ENCODE measurements around the gene PITPNM3. TPM values are rescaled to one million over a fixed set of nuclear protein-coding genes. Genes with fewer than 3 reads are reported as not detected.
"Not testable (repeated sequence)": the region's sequence is repeated elsewhere in the genome, so short reads cannot be mapped to it uniquely, and the experiment has no call there.

Gene PITPNM3
- total and polyA plus RNA-seq, 10 donors, result 5.4 to 215 (median 125) TPM

- H3K4me1 ChIP-seq, result peaks cover 18 to 34% (median 23%) of the 10 kb centered on the region in 6 donors
- H3K27ac ChIP-seq, result peak overlapping the region in 6 of 8 donors; percentile 58 to 75 (median 72)
- no peak for TF ChIP-seq POLR2A (IDR thresholded peaks at IDR 0.05)
- intact Hi-C loops (cut with DNase I; ENCODE audit: low total_unique reads), result no loop called here
- H3K27me3 ChIP-seq (replicated peaks in 1 of 7), result no peaks in the 10 kb centered on the region
- no peaks in the 10 kb centered on the region for H3K9me3 ChIP-seq
- H3K36me3 ChIP-seq, result peaks cover 0 to 32% (median 11%) of the 10 kb centered on the region in 6 donors
- no peak for DNase-seq
- 79 to 88% (median 86%) methylated on average over 6 to 7 of the region's 7 CpGs for WGBS, 5 donors
- H3K4me3 ChIP-seq, result no peak overlapping the region
Measured at GRCh38 chr17:6576038-6576785, 19.9 kb upstream of the PITPNM3 start.

GRCh38 chr17:6575596-6575988 is 19.2 kb upstream of the PITPNM3 start:
- Histone ChIP-seq H3K27me3 (replicated peaks in 1 of 7) (no peaks in the 10 kb centered on the region), H3K9me3 (no peaks in the 10 kb centered on the region), H3K27ac (peak overlapping the region in 7 of 8 donors; percentile 31 to 75 (median 71)), H3K4me3 (no peak overlapping the region), H3K4me1 (peaks cover 18 to 34% (median 23%) of the 10 kb centered on the region in 6 donors), H3K36me3 (peaks cover 0 to 32% (median 11%) of the 10 kb centered on the region in 6 donors)
- WGBS, 5 donors, result 62 to 75% (median 66%) methylated on average over 5 of the region's 5 CpGs
- TF ChIP-seq POLR2A (IDR thresholded peaks at IDR 0.05) (no peak), POLR2AphosphoS5 (IDR thresholded peaks at IDR 0.05) (no peak), CTCF (IDR thresholded peaks at IDR 0.05 in 8 of 11, conservative IDR thresholded peaks at IDR 0.05 in 3 of 11) (no peak)
- intact Hi-C loops (cut with DNase I; ENCODE audit: low total_unique reads), result no loop called here
- DNase-seq, result no peak

- Histone ChIP-seq H3K4me1 (peaks cover 18 to 36% (median 23%) of the 10 kb centered on the region in 6 donors), H3K27me3 (replicated peaks in 1 of 7) (no peaks in the 10 kb centered on the region), H3K36me3 (peaks cover 0 to 32% (median 11%) of the 10 kb centered on the region in 6 donors), H3K27ac (peak overlapping the region; percentile 18 to 75 (median 66)), H3K9me3 (no peaks in the 10 kb centered on the region), H3K4me3 (peak overlapping the region in 1 of 8 donors; percentile 36)
- intact Hi-C loops (cut with DNase I; ENCODE audit: low total_unique reads), result no loop called here
- peak; percentile 85 for DNase-seq
- TF ChIP-seq CTCF (IDR thresholded peaks at IDR 0.05 in 8 of 11, conservative IDR thresholded peaks at IDR 0.05 in 3 of 11) (no peak), POLR2A (IDR thresholded peaks at IDR 0.05) (no peak), POLR2AphosphoS5 (IDR thresholded peaks at IDR 0.05) (peak; percentile 51 to 68 (median 67))
- 19 to 36% (median 30%) methylated on average over 16 to 23 of the region's 23 CpGs for WGBS, 5 donors
Measured at GRCh38 chr17:6574687-6575595, 18.6 kb upstream of the PITPNM3 start.

GRCh38 chr17:6573982-6574686 is 17.8 kb upstream of the PITPNM3 start:
- TF ChIP-seq POLR2AphosphoS5 (IDR thresholded peaks at IDR 0.05) (no peak), CTCF (IDR thresholded peaks at IDR 0.05 in 8 of 11, conservative IDR thresholded peaks at IDR 0.05 in 3 of 11) (no peak), POLR2A (IDR thresholded peaks at IDR 0.05) (no peak)
- Histone ChIP-seq H3K27me3 (replicated peaks in 1 of 7) (no peaks in the 10 kb centered on the region), H3K4me3 (no peak overlapping the region), H3K4me1 (peaks cover 18 to 41% (median 23%) of the 10 kb centered on the region in 6 donors), H3K36me3 (peaks cover 0 to 24% (median 7%) of the 10 kb centered on the region in 6 donors), H3K27ac (peak overlapping the region in 6 of 8 donors; percentile 58 to 75 (median 72)), H3K9me3 (no peaks in the 10 kb centered on the region)
- no peak for DNase-seq
- intact Hi-C loops (cut with DNase I; ENCODE audit: low total_unique reads), result no loop called here
- 93 to 98% (median 97%) methylated on average over 13 of the region's 13 CpGs for WGBS, 5 donors

GRCh38 chr17:6573495-6573894 is 17.1 kb upstream of the PITPNM3 start:
- H3K27me3 ChIP-seq (replicated peaks in 1 of 7); intact Hi-C loops (cut with DNase I; ENCODE audit: low total_unique reads); H3K27ac ChIP-seq; H3K9me3 ChIP-seq; DNase-seq; H3K4me3 ChIP-seq: not testable (repeated sequence)
- WGBS, 5 donors, result 93 to 98% (median 96%) methylated on average over 6 of the region's 6 CpGs
- Histone ChIP-seq H3K36me3 (peaks cover 0 to 18% (median 2%) of the 10 kb centered on the region in 6 donors), H3K4me1 (peaks cover 18 to 41% (median 23%) of the 10 kb centered on the region in 6 donors)

Measured in spleen (tissue), 11 donors.